ENCODE data around the gene OPCML. TPM values are rescaled to one million over a fixed set of nuclear protein-coding genes. Genes with fewer than 3 reads are reported as not detected.

The OPCML gene
- total and polyA plus RNA-seq, 2 donors (not counting 1 experiment from before 2014, with no cell fraction given): not detected

GRCh38 chr11:133339495-133340140 is 192.7 kb downstream of the OPCML start:
- H3K9me3 Mint-ChIP-seq (ENCODE audit: insufficient read depth): peaks cover 2% of the 10 kb centered on the region
- no peaks in the 10 kb centered on the region for H3K79me2 ChIP-seq (ENCODE audit: control insufficient read depth, insufficient read depth, low read length)
- H3K4me3 ChIP-seq (ENCODE audit: control extremely low read depth in 1 of 5, extremely low read depth in 1 of 5, insufficient read depth in 1 of 5, low read depth in 2 of 5, low read length in 4 of 5): no peak overlapping the region
- no peak overlapping the region for H3K4me2 ChIP-seq (replicated peaks; ENCODE audit: low read depth, low read length, poor library complexity, severe bottlenecking)
- H3K27me3 Mint-ChIP-seq: no peaks in the 10 kb centered on the region
- ATAC-seq (ENCODE audit: low read depth): no peak
- H3K4me3 Mint-ChIP-seq: no peak overlapping the region
- H3K9ac ChIP-seq (ENCODE audit: low read length): no peak overlapping the region
- TF ChIP-seq, protein P1, sequence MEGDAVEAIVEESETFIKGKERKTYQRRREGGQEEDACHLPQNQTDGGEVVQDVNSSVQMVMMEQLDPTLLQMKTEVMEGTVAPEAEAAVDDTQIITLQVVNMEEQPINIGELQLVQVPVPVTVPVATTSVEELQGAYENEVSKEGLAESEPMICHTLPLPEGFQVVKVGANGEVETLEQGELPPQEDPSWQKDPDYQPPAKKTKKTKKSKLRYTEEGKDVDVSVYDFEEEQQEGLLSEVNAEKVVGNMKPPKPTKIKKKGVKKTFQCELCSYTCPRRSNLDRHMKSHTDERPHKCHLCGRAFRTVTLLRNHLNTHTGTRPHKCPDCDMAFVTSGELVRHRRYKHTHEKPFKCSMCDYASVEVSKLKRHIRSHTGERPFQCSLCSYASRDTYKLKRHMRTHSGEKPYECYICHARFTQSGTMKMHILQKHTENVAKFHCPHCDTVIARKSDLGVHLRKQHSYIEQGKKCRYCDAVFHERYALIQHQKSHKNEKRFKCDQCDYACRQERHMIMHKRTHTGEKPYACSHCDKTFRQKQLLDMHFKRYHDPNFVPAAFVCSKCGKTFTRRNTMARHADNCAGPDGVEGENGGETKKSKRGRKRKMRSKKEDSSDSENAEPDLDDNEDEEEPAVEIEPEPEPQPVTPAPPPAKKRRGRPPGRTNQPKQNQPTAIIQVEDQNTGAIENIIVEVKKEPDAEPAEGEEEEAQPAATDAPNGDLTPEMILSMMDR (IDR thresholded peaks at IDR 0.05): no peak
- H3K4me1 ChIP-seq (ENCODE audit: control insufficient read depth in 2 of 2, insufficient read depth in 2 of 2, low read length in 2 of 2): no peaks in the 10 kb centered on the region
- H3K4me1 Mint-ChIP-seq: no peaks in the 10 kb centered on the region
- no peak overlapping the region for H3K27ac Mint-ChIP-seq
- 76% methylated on average over 5 of the region's 5 CpGs for WGBS (ENCODE audit: insufficient coverage)
- CTCF ChIA-PET: no interaction called here
- no peak for DNase-seq
- H3K9me3 ChIP-seq (ENCODE audit: control extremely low read depth in 1 of 3, control insufficient read depth in 2 of 3, insufficient read depth in 1 of 3, low read length in 2 of 3): peaks cover 0 to 4% (median 0%) of the 10 kb centered on the region in 3 donors
- intact Hi-C loops (cut with micrococcal nuclease): no loop called here
- H2AFZ ChIP-seq (ENCODE audit: insufficient read depth, low read depth, low read length, poor library complexity, severe bottlenecking): no peak overlapping the region
- POLR2A ChIA-PET: no interaction called here
- H4K20me1 ChIP-seq (ENCODE audit: control insufficient read depth, insufficient read depth, low read length, poor library complexity, severe bottlenecking): no peaks in the 10 kb centered on the region
- H3K36me3 ChIP-seq (replicated peaks in 1 of 2; ENCODE audit: control extremely low read depth in 1 of 2, control insufficient read depth in 1 of 2, extremely low read depth in 1 of 2, insufficient read depth in 2 of 2, low read length in 1 of 2): no peaks in the 10 kb centered on the region
- no peaks in the 10 kb centered on the region for H3K27me3 ChIP-seq (replicated peaks in 1 of 4; ENCODE audit: control extremely low read depth in 1 of 4, control insufficient read depth in 3 of 4, insufficient read depth in 4 of 4, low read length in 3 of 4)
- H3K27ac ChIP-seq (ENCODE audit: low read length in 2 of 2): no peak overlapping the region

DNA sequence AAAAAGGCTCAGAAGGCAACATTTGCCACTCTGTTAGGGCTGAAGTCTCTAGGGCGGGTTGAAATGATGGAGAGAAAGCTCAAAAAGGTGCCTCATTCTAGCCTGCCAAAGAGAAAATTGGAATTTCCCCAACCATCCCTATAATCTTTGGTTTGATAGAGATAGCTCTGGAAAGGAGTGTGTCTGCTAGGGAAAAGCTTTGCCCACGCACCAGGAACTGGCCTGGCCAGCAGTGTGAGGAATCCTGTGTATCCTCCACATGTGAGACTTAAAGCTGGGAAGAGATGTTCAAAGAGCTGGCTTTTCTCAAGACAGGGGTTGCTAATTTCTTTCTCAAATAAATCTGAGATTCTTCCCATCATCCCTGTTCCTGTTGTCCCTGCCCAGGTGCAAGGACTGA is 193.7 kb downstream of the OPCML start:
- ChIA-PET CTCF (no interaction called here), POLR2A (no interaction called here)
- ATAC-seq (ENCODE audit: low read depth) (no peak), DNase-seq (no peak)
- no peak overlapping the region for H3K27ac ChIP-seq (ENCODE audit: low read length in 2 of 2)
- H3K4me3 ChIP-seq (ENCODE audit: control extremely low read depth in 1 of 5, extremely low read depth in 1 of 5, insufficient read depth in 1 of 5, low read depth in 2 of 5, low read length in 4 of 5): no peak overlapping the region
- peaks cover 0 to 4% (median 0%) of the 10 kb centered on the region in 3 donors for H3K9me3 ChIP-seq (ENCODE audit: control extremely low read depth in 1 of 3, control insufficient read depth in 2 of 3, insufficient read depth in 1 of 3, low read length in 2 of 3)
- H3K9me3 Mint-ChIP-seq (ENCODE audit: insufficient read depth): peaks cover 2% of the 10 kb centered on the region
- no peaks in the 10 kb centered on the region for H3K27me3 Mint-ChIP-seq
- no peak overlapping the region for H3K4me2 ChIP-seq (replicated peaks; ENCODE audit: low read depth, low read length, poor library complexity, severe bottlenecking)
- WGBS (ENCODE audit: insufficient coverage): 80% methylated on average over 1 of the region's 2 CpGs
- intact Hi-C loops (cut with micrococcal nuclease): no loop called here
- H3K27me3 ChIP-seq (replicated peaks in 1 of 4; ENCODE audit: control extremely low read depth in 1 of 4, control insufficient read depth in 3 of 4, insufficient read depth in 4 of 4, low read length in 3 of 4): no peaks in the 10 kb centered on the region
- no peak overlapping the region for H3K9ac ChIP-seq (ENCODE audit: low read length)
- TF ChIP-seq, protein P1 (IDR thresholded peaks at IDR 0.05): no peak
- no peak for TF ChIP-seq EZH2 (IDR thresholded peaks at IDR 0.05; ENCODE audit: borderline replicate concordance, insufficient read depth, low read depth, low read length, poor library complexity, severe bottlenecking)
- no peaks in the 10 kb centered on the region for H3K4me1 ChIP-seq (ENCODE audit: control insufficient read depth in 2 of 2, insufficient read depth in 2 of 2, low read length in 2 of 2)
- H4K20me1 ChIP-seq (ENCODE audit: control insufficient read depth, insufficient read depth, low read length, poor library complexity, severe bottlenecking): no peaks in the 10 kb centered on the region
- H3K36me3 ChIP-seq (replicated peaks in 1 of 2; ENCODE audit: control extremely low read depth in 1 of 2, control insufficient read depth in 1 of 2, extremely low read depth in 1 of 2, insufficient read depth in 2 of 2, low read length in 1 of 2): no peaks in the 10 kb centered on the region
- no peak overlapping the region for H2AFZ ChIP-seq (ENCODE audit: insufficient read depth, low read depth, low read length, poor library complexity, severe bottlenecking)
- H3K27ac Mint-ChIP-seq: no peak overlapping the region
- H3K79me2 ChIP-seq (ENCODE audit: control insufficient read depth, insufficient read depth, low read length): no peaks in the 10 kb centered on the region
- no peaks in the 10 kb centered on the region for H3K4me1 Mint-ChIP-seq
- no peak overlapping the region for H3K4me3 Mint-ChIP-seq
